ENCODE results near the gene DTYMK.
A peak's percentile ranks its signal among the peaks of the same experiment; 100 is the strongest.

The DTYMK gene

GRCh38 chr2:241636182-241637017 lies 50.2 kb downstream of the DTYMK start:
- H3K4me1 ChIP-seq (ENCODE audit: control insufficient read depth, low read depth, low read length), result no peaks in the 10 kb centered on the region
- H3K9ac ChIP-seq (ENCODE audit: low read length), result peak overlapping the region; percentile 80
- H2BK15ac ChIP-seq (replicated peaks; ENCODE audit: low read depth), result no peak overlapping the region
- peak overlapping the region; percentile 65 for H3K4me3 ChIP-seq (ENCODE audit: low read length)
- peak; percentile 58 for DNase-seq
- H2BK120ac ChIP-seq (ENCODE audit: low read depth, low read length), result no peak overlapping the region
- peaks cover 53% of the 10 kb centered on the region for H3K79me2 ChIP-seq (ENCODE audit: control insufficient read depth, insufficient read depth, low read length)
- H3K56ac ChIP-seq (ENCODE audit: low read length), result peak overlapping the region; percentile 93
- no peak overlapping the region for H2BK5ac ChIP-seq (ENCODE audit: low read length)
- peak overlapping the region; percentile 76 for H3K4me2 ChIP-seq (ENCODE audit: low read length)
- H4K5ac ChIP-seq (ENCODE audit: low read length), result no peak overlapping the region
- peak overlapping the region; percentile 75 for H3K18ac ChIP-seq (ENCODE audit: low read length)
- no peak overlapping the region for H2AK5ac ChIP-seq (ENCODE audit: low read length)
- H4K8ac ChIP-seq (ENCODE audit: low read depth, low read length), result peak overlapping the region; percentile 87
- no peak overlapping the region for H3K4ac ChIP-seq (ENCODE audit: low read depth, low read length)
- peaks cover 27% of the 10 kb centered on the region for H3K79me1 ChIP-seq (ENCODE audit: low read length)
- no peak overlapping the region for H3K23ac ChIP-seq (ENCODE audit: low read length)
- H3K27me3 ChIP-seq (ENCODE audit: insufficient read depth, low read length, poor library complexity), result no peaks in the 10 kb centered on the region
- no CpG with 5 or more reads among the region's 97 CpGs for WGBS (ENCODE audit: extremely low coverage, insufficient coverage, low lambda C conversion rate)
- H3K27ac ChIP-seq (ENCODE audit: low read depth, low read length), result peak overlapping the region; percentile 96
- peaks cover 6% of the 10 kb centered on the region for H3K36me3 ChIP-seq (ENCODE audit: control insufficient read depth, insufficient read depth, low read length)

GRCh38 chr2:241635756-241636155 lies 50.9 kb downstream of the DTYMK start:
- Histone ChIP-seq H3K4me1 (ENCODE audit: control insufficient read depth, low read depth, low read length) (no peaks in the 10 kb centered on the region), H3K4me2 (ENCODE audit: low read length) (peak overlapping the region; percentile 56), H3K56ac (ENCODE audit: low read length) (peak overlapping the region; percentile 68), H4K8ac (ENCODE audit: low read depth, low read length) (no peak overlapping the region), H2AK5ac (ENCODE audit: low read length) (no peak overlapping the region), H3K9ac (ENCODE audit: low read length) (peak overlapping the region; percentile 80), H3K79me2 (ENCODE audit: control insufficient read depth, insufficient read depth, low read length) (peaks cover 50% of the 10 kb centered on the region), H3K4ac (ENCODE audit: low read depth, low read length) (no peak overlapping the region), H3K27me3 (ENCODE audit: insufficient read depth, low read length, poor library complexity) (no peaks in the 10 kb centered on the region), H3K27ac (ENCODE audit: low read depth, low read length) (no peak overlapping the region), H2BK5ac (ENCODE audit: low read length) (no peak overlapping the region), H2BK120ac (ENCODE audit: low read depth, low read length) (no peak overlapping the region), H3K18ac (ENCODE audit: low read length) (no peak overlapping the region), H3K36me3 (ENCODE audit: control insufficient read depth, insufficient read depth, low read length) (peaks cover 6% of the 10 kb centered on the region), H4K5ac (ENCODE audit: low read length) (no peak overlapping the region), H3K4me3 (ENCODE audit: low read length) (peak overlapping the region; percentile 30), H2BK15ac (replicated peaks; ENCODE audit: low read depth) (no peak overlapping the region), H3K23ac (ENCODE audit: low read length) (no peak overlapping the region), H3K79me1 (ENCODE audit: low read length) (peaks cover 27% of the 10 kb centered on the region)
- DNase-seq, result peak; percentile 8
- no CpG with 5 or more reads among the region's 6 CpGs for WGBS (ENCODE audit: extremely low coverage, insufficient coverage, low lambda C conversion rate)

- Histone ChIP-seq H2AK5ac (ENCODE audit: low read length) (no peak overlapping the region), H4K8ac (ENCODE audit: low read depth, low read length) (no peak overlapping the region), H3K23ac (ENCODE audit: low read length) (no peak overlapping the region), H3K4ac (ENCODE audit: low read depth, low read length) (no peak overlapping the region), H3K56ac (ENCODE audit: low read length) (no peak overlapping the region), H2BK15ac (replicated peaks; ENCODE audit: low read depth) (no peak overlapping the region), H4K5ac (ENCODE audit: low read length) (no peak overlapping the region), H3K4me3 (ENCODE audit: low read length) (no peak overlapping the region), H3K79me1 (ENCODE audit: low read length) (peaks cover 20% of the 10 kb centered on the region), H3K4me2 (ENCODE audit: low read length) (no peak overlapping the region), H2BK120ac (ENCODE audit: low read depth, low read length) (no peak overlapping the region), H3K27me3 (ENCODE audit: insufficient read depth, low read length, poor library complexity) (no peaks in the 10 kb centered on the region), H2BK5ac (ENCODE audit: low read length) (no peak overlapping the region), H3K9ac (ENCODE audit: low read length) (no peak overlapping the region), H3K4me1 (ENCODE audit: control insufficient read depth, low read depth, low read length) (no peaks in the 10 kb centered on the region), H3K18ac (ENCODE audit: low read length) (no peak overlapping the region), H3K36me3 (ENCODE audit: control insufficient read depth, insufficient read depth, low read length) (peaks cover 8% of the 10 kb centered on the region), H3K79me2 (ENCODE audit: control insufficient read depth, insufficient read depth, low read length) (peaks cover 33% of the 10 kb centered on the region), H3K27ac (ENCODE audit: low read depth, low read length) (no peak overlapping the region)
- WGBS (ENCODE audit: extremely low coverage, insufficient coverage, low lambda C conversion rate), result no CpG with 5 or more reads among the region's 17 CpGs
- no peak for DNase-seq
Observed at GRCh38 chr2:241633561-241633960, 53.1 kb downstream of the DTYMK start.

GRCh38 chr2:241632478-241633325 lies 53.9 kb downstream of the DTYMK start:
- H3K79me1 ChIP-seq (ENCODE audit: low read length), result peaks cover 24% of the 10 kb centered on the region

GRCh38 chr2:241629762-241630435 lies 56.7 kb downstream of the DTYMK start:
- WGBS (ENCODE audit: extremely low coverage, insufficient coverage, low lambda C conversion rate), result no CpG with 5 or more reads among the region's 11 CpGs
- Histone ChIP-seq H3K4me2 (ENCODE audit: low read length) (no peak overlapping the region), H3K79me2 (ENCODE audit: control insufficient read depth, insufficient read depth, low read length) (peaks cover 26% of the 10 kb centered on the region), H3K36me3 (ENCODE audit: control insufficient read depth, insufficient read depth, low read length) (peaks cover 8% of the 10 kb centered on the region), H2BK5ac (ENCODE audit: low read length) (no peak overlapping the region), H3K27ac (ENCODE audit: low read depth, low read length) (no peak overlapping the region), H3K18ac (ENCODE audit: low read length) (no peak overlapping the region), H2AK5ac (ENCODE audit: low read length) (no peak overlapping the region), H4K8ac (ENCODE audit: low read depth, low read length) (no peak overlapping the region), H3K23ac (ENCODE audit: low read length) (no peak overlapping the region), H2BK15ac (replicated peaks; ENCODE audit: low read depth) (no peak overlapping the region), H3K79me1 (ENCODE audit: low read length) (peaks cover 25% of the 10 kb centered on the region), H3K4ac (ENCODE audit: low read depth, low read length) (no peak overlapping the region), H3K4me3 (ENCODE audit: low read length) (no peak overlapping the region), H3K56ac (ENCODE audit: low read length) (no peak overlapping the region), H3K27me3 (ENCODE audit: insufficient read depth, low read length, poor library complexity) (no peaks in the 10 kb centered on the region), H2BK120ac (ENCODE audit: low read depth, low read length) (no peak overlapping the region), H3K4me1 (ENCODE audit: control insufficient read depth, low read depth, low read length) (no peaks in the 10 kb centered on the region), H3K9ac (ENCODE audit: low read length) (no peak overlapping the region), H4K5ac (ENCODE audit: low read length) (no peak overlapping the region)
- no peak for DNase-seq

More at GRCh38 chr2:241632478-241633325, 53.9 kb downstream of the DTYMK start:
- no peak overlapping the region for H3K23ac ChIP-seq (ENCODE audit: low read length)
- no peak overlapping the region for H3K27ac ChIP-seq (ENCODE audit: low read depth, low read length)
- no peak overlapping the region for H3K9ac ChIP-seq (ENCODE audit: low read length)
- peaks cover 8% of the 10 kb centered on the region for H3K36me3 ChIP-seq (ENCODE audit: control insufficient read depth, insufficient read depth, low read length)
- H4K5ac ChIP-seq (ENCODE audit: low read length), result no peak overlapping the region
- no peak overlapping the region for H2BK15ac ChIP-seq (replicated peaks; ENCODE audit: low read depth)
- no peak overlapping the region for H2BK120ac ChIP-seq (ENCODE audit: low read depth, low read length)
- no peak overlapping the region for H4K8ac ChIP-seq (ENCODE audit: low read depth, low read length)
- H3K4me1 ChIP-seq (ENCODE audit: control insufficient read depth, low read depth, low read length), result no peaks in the 10 kb centered on the region
- no peak overlapping the region for H3K56ac ChIP-seq (ENCODE audit: low read length)
- no peak overlapping the region for H3K4me3 ChIP-seq (ENCODE audit: low read length)
- H3K18ac ChIP-seq (ENCODE audit: low read length), result no peak overlapping the region
- no peak overlapping the region for H3K4ac ChIP-seq (ENCODE audit: low read depth, low read length)
- no CpG with 5 or more reads among the region's 39 CpGs for WGBS (ENCODE audit: extremely low coverage, insufficient coverage, low lambda C conversion rate)
- H3K4me2 ChIP-seq (ENCODE audit: low read length), result no peak overlapping the region
- no peaks in the 10 kb centered on the region for H3K27me3 ChIP-seq (ENCODE audit: insufficient read depth, low read length, poor library complexity)
- no peak overlapping the region for H2AK5ac ChIP-seq (ENCODE audit: low read length)
- no peak overlapping the region for H2BK5ac ChIP-seq (ENCODE audit: low read length)
- peaks cover 32% of the 10 kb centered on the region for H3K79me2 ChIP-seq (ENCODE audit: control insufficient read depth, insufficient read depth, low read length)
- DNase-seq, result no peak

Measured in mesendoderm (in vitro differentiated cells).